Trophoblast cell (in vitro differentiated cells and primary cell): ENCODE data around the gene PRPF6.

Source experiments
- DNase-seq, 2 donors: peaks; one replicate each; pipeline ENCODE4 v3.0.0-alpha.2; 2016
- H2AFZ ChIP-seq: 2 replicates; pipeline ENCODE4 v1.6.1; 2013; ENCODE audit warnings: low read length, moderate library complexity, mild to moderate bottlenecking; ENCODE audit not compliant: insufficient read depth, poor library complexity
- H2AK5ac ChIP-seq: 2 replicates; pipeline ENCODE4 v1.6.1; 2013; ENCODE audit warnings: mild to moderate bottlenecking, low read length
- H2BK120ac ChIP-seq: 2 replicates; pipeline ENCODE4 v1.6.1; 2013; ENCODE audit warnings: low read length, mild to moderate bottlenecking, moderate library complexity; ENCODE audit not compliant: insufficient read depth, poor library complexity
- H2BK12ac ChIP-seq: 2 replicates; pipeline ENCODE4 v1.6.1; 2013; ENCODE audit warnings: mild to moderate bottlenecking, low read length, moderate library complexity
- H2BK5ac ChIP-seq: 2 replicates; pipeline ENCODE4 v1.6.1; 2013; ENCODE audit warnings: low read length, low read depth, moderate library complexity, mild to moderate bottlenecking; ENCODE audit not compliant: poor library complexity
- H3K14ac ChIP-seq: 2 replicates; pipeline ENCODE4 v1.6.1; 2013; ENCODE audit warnings: mild to moderate bottlenecking, low read length
- H3K18ac ChIP-seq: 2 replicates; pipeline ENCODE4 v1.6.1; 2013; ENCODE audit warnings: mild to moderate bottlenecking, low read length
- H3K23ac ChIP-seq: 2 replicates; pipeline ENCODE4 v1.6.1; 2013; ENCODE audit warnings: low read length
- H3K27ac ChIP-seq: 2 replicates; pipeline ENCODE4 v1.5.1; 2013; ENCODE audit warnings: low read depth, mild to moderate bottlenecking, inconsistent platforms, low read length, moderate library complexity
- H3K27me3 ChIP-seq: 2 replicates; pipeline ENCODE4 v1.6.1; 2013; ENCODE audit warnings: inconsistent platforms, mild to moderate bottlenecking, low read length, moderate library complexity; ENCODE audit not compliant: insufficient read depth
- H3K36me3 ChIP-seq, 2 experiments: 1 replicate in 1 of 2; 2 replicates in 1 of 2; pipeline ENCODE4 v1.6.1; 2013; ENCODE audit warnings: low read length in 2 of 2, mild to moderate bottlenecking in 2 of 2, moderate library complexity in 1 of 2; ENCODE audit not compliant: insufficient read depth in 2 of 2, control insufficient read depth in 1 of 2
- H3K4ac ChIP-seq: 2 replicates; pipeline ENCODE4 v1.6.1; 2013; ENCODE audit warnings: low read depth, mild to moderate bottlenecking, low read length, moderate library complexity
- H3K4me1 ChIP-seq, 2 experiments: 1 replicate in 1 of 2; 2 replicates in 1 of 2; pipeline ENCODE4 v1.6.1; 2013; ENCODE audit warnings: low read length in 2 of 2, mild to moderate bottlenecking in 2 of 2, moderate library complexity in 1 of 2; ENCODE audit not compliant: insufficient read depth in 2 of 2, control insufficient read depth in 1 of 2
- H3K4me2 ChIP-seq: 2 replicates; pipeline ENCODE4 v1.6.1; 2013; ENCODE audit warnings: inconsistent platforms, mild to moderate bottlenecking, low read length, moderate library complexity
- H3K4me3 ChIP-seq: 2 replicates; pipeline ENCODE4 v1.5.1; 2013; ENCODE audit warnings: mild to moderate bottlenecking, low read depth, low read length, inconsistent platforms
- H3K79me1 ChIP-seq: one replicate; pipeline ENCODE4 v1.6.1; 2013; ENCODE audit warnings: low read length
- H3K79me2 ChIP-seq: 2 replicates; pipeline ENCODE4 v1.6.1; 2013; ENCODE audit warnings: low read length, mild to moderate bottlenecking; ENCODE audit not compliant: control insufficient read depth, insufficient read depth, poor library complexity
- H3K9ac ChIP-seq: 2 replicates; pipeline ENCODE4 v1.6.1; 2013; ENCODE audit warnings: mild to moderate bottlenecking, low read length
- H3K9me3 ChIP-seq: 2 replicates; pipeline ENCODE4 v1.6.1; 2013; ENCODE audit warnings: low read depth, mild to moderate bottlenecking, control low read depth, inconsistent platforms, low read length; ENCODE audit not compliant: insufficient read depth
- H4K12ac ChIP-seq: 2 replicates; pipeline ENCODE4 v1.6.1; 2013; ENCODE audit warnings: low read depth, mild to moderate bottlenecking, low read length, moderate library complexity
- H4K8ac ChIP-seq: 2 replicates; pipeline ENCODE4 v1.6.1; 2013; ENCODE audit warnings: low read depth, mild to moderate bottlenecking, low read length, moderate library complexity
- H4K91ac ChIP-seq: one replicate; pipeline ENCODE4 v1.6.1; 2013; ENCODE audit warnings: low read depth, mild to moderate bottlenecking, low read length, moderate library complexity
- WGBS: extraction: QIAGEN DNeasy Blood & Tissue Kit; methylation state at CpG from one replicate; pipeline ENCODE4 v1.1.7; 2013; ENCODE audit warnings: missing lambda C conversion rate; ENCODE audit not compliant: insufficient read length, insufficient coverage; ENCODE audit errors: extremely low coverage; 5-methylcytosine and 5-hydroxymethylcytosine counted together

The PRPF6 gene

DNA sequence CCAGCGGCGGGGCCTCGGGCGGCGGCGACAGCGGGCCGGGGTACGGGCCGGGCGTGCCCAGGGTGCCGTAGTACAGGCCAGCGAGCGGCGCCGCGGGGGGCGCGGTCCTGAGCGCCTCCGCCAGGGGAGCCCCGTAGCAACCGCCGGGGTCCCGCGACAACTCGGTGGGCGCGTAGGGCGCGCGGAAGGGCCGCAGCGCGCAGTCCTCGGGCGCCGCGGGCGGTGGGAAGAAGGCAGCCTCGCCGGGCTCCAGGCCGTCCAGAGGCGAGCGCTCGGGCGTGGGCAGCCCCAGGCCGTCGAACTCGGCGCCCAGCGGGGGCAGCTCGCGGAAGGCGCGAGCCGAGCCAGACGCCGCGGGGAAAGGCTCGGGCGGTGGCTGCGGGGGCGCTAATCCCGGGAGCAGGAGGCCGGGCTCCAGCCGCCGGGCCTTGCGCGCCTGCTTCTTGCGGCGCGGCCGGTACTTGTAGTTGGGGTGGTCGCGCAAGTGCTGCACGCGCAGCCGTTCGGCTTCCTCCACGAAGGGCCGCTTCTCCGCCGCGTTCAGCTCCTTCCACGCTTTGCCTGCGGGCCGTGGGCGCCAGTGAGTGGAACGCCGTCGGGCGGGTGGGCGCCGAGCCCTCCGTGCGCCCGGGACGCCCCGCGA lies 67.6 kb downstream of the PRPF6 start:
- Histone ChIP-seq H2BK120ac (no peak overlapping the region), H3K27ac (no peak overlapping the region), H3K14ac (no peak overlapping the region), H2BK5ac (no peak overlapping the region), H3K4me2 (peak overlapping the region; percentile 51), H3K27me3 (peaks cover 37% of the 10 kb centered on the region), H3K9me3 (no peaks in the 10 kb centered on the region), H3K79me2 (no peaks in the 10 kb centered on the region), H4K8ac (no peak overlapping the region), H4K91ac (no peak overlapping the region), H3K36me3 (no peaks in the 10 kb centered on the region), H3K4me3 (no peak overlapping the region), H4K12ac (no peak overlapping the region), H3K9ac (no peak overlapping the region), H2AFZ (no peak overlapping the region), H3K79me1 (no peaks in the 10 kb centered on the region), H3K4ac (no peak overlapping the region), H3K18ac (no peak overlapping the region), H3K4me1 (peaks cover 0 to 14% of the 10 kb centered on the region in 2 experiments), H3K23ac (no peak overlapping the region), H2AK5ac (no peak overlapping the region), H2BK12ac (no peak overlapping the region)
- no CpG with 5 or more reads among the region's 101 CpGs for WGBS
- no peak for DNase-seq

GRCh38 chr20:64049060-64049877 lies 68.3 kb downstream of the PRPF6 start, which contains the start of gene SOX18:
Gene SOX18, minus strand, starts transcription at chr20:64049639. Its CDS starts 123 bp downstream, at chr20:64049516.
- no peak within 1 kb of the TSS for H4K8ac ChIP-seq
- H3K18ac ChIP-seq: no peak within 1 kb of the TSS
- no peak within 1 kb of the TSS for H3K14ac ChIP-seq
- H3K9me3 ChIP-seq: no peaks in the 10 kb centered on the region
- H3K23ac ChIP-seq: no peak within 1 kb of the TSS
- no peak within 1 kb of the TSS for H2BK12ac ChIP-seq
- no peak within 1 kb of the TSS for H3K9ac ChIP-seq
- H3K36me3 ChIP-seq: no peaks in the 10 kb centered on the region
- no peaks in the 10 kb centered on the region for H3K79me2 ChIP-seq
- no peak within 1 kb of the TSS for H2BK5ac ChIP-seq
- no peak within 1 kb of the TSS for H4K91ac ChIP-seq
- H3K79me1 ChIP-seq: peaks cover 2% of the 10 kb centered on the region
- H2AK5ac ChIP-seq: no peak within 1 kb of the TSS
- H4K12ac ChIP-seq: no peak within 1 kb of the TSS
- H3K4me2 ChIP-seq: peak within 1 kb of the TSS; percentile 51
- H3K4ac ChIP-seq: no peak within 1 kb of the TSS
- DNase-seq: peak in 1 of 2 donors; percentile 38
- H3K27me3 ChIP-seq: peaks cover 37% of the 10 kb centered on the region
- WGBS: no CpG with 5 or more reads among the region's 111 CpGs
- no peak within 1 kb of the TSS for H3K4me3 ChIP-seq
- no peak within 1 kb of the TSS for H2AFZ ChIP-seq
- peaks cover 6 to 20% of the 10 kb centered on the region in 2 experiments for H3K4me1 ChIP-seq
- no peak within 1 kb of the TSS for H3K27ac ChIP-seq
- no peak within 1 kb of the TSS for H2BK120ac ChIP-seq

DNA sequence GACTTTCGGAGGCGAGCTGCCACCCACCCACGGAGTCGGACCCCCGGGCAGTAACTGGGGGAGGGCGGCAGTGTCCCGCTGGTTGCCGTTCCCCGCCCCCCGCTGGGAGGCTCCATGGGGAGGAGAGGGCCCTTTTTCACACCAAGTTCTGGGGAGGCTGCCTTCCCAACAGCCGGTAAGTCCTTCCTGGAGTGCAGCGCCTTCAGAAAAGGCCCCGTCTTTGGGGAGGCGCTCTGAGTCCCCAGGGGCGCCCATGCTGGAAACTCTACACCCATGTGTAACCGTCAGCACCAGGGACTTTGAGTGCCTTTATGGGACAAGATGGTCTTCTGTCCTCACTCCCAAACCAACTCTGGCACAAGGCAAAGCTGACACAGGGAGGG lies 68.9 kb downstream of the PRPF6 start:
- Histone ChIP-seq H2AK5ac (no peak overlapping the region), H3K79me1 (peaks cover 4% of the 10 kb centered on the region), H3K4me3 (no peak overlapping the region), H3K79me2 (no peaks in the 10 kb centered on the region), H3K9ac (no peak overlapping the region), H4K91ac (no peak overlapping the region), H3K4me2 (peak overlapping the region; percentile 7), H2BK120ac (no peak overlapping the region), H3K4me1 (peaks cover 8 to 21% of the 10 kb centered on the region in 2 experiments), H3K27me3 (peaks cover 37% of the 10 kb centered on the region), H3K36me3 (no peaks in the 10 kb centered on the region), H3K14ac (no peak overlapping the region), H4K8ac (no peak overlapping the region), H2BK12ac (no peak overlapping the region), H3K23ac (no peak overlapping the region), H4K12ac (no peak overlapping the region), H3K4ac (no peak overlapping the region), H3K27ac (no peak overlapping the region), H3K9me3 (no peaks in the 10 kb centered on the region), H2BK5ac (no peak overlapping the region), H2AFZ (no peak overlapping the region), H3K18ac (no peak overlapping the region)
- no CpG with 5 or more reads among the region's 16 CpGs for WGBS
- DNase-seq: no peak

GRCh38 chr20:64050261-64051032 lies 69.5 kb downstream of the PRPF6 start:
- Histone ChIP-seq H3K27ac (no peak overlapping the region), H2BK5ac (no peak overlapping the region), H3K79me1 (peaks cover 7% of the 10 kb centered on the region), H3K4me2 (no peak overlapping the region), H2BK12ac (no peak overlapping the region), H3K14ac (no peak overlapping the region), H2BK120ac (no peak overlapping the region), H4K8ac (no peak overlapping the region), H3K27me3 (peaks cover 37% of the 10 kb centered on the region), H3K79me2 (no peaks in the 10 kb centered on the region), H3K18ac (no peak overlapping the region), H2AK5ac (no peak overlapping the region), H3K23ac (no peak overlapping the region), H3K4ac (no peak overlapping the region), H3K4me3 (no peak overlapping the region), H2AFZ (no peak overlapping the region), H4K91ac (no peak overlapping the region), H3K4me1 (peaks cover 12 to 24% of the 10 kb centered on the region in 2 experiments), H3K9me3 (no peaks in the 10 kb centered on the region), H4K12ac (no peak overlapping the region), H3K9ac (no peak overlapping the region), H3K36me3 (no peaks in the 10 kb centered on the region)
- no peak for DNase-seq
- no CpG with 5 or more reads among the region's 23 CpGs for WGBS
